ENCODE data around the gene CD109.

CD109 gene

DNA sequence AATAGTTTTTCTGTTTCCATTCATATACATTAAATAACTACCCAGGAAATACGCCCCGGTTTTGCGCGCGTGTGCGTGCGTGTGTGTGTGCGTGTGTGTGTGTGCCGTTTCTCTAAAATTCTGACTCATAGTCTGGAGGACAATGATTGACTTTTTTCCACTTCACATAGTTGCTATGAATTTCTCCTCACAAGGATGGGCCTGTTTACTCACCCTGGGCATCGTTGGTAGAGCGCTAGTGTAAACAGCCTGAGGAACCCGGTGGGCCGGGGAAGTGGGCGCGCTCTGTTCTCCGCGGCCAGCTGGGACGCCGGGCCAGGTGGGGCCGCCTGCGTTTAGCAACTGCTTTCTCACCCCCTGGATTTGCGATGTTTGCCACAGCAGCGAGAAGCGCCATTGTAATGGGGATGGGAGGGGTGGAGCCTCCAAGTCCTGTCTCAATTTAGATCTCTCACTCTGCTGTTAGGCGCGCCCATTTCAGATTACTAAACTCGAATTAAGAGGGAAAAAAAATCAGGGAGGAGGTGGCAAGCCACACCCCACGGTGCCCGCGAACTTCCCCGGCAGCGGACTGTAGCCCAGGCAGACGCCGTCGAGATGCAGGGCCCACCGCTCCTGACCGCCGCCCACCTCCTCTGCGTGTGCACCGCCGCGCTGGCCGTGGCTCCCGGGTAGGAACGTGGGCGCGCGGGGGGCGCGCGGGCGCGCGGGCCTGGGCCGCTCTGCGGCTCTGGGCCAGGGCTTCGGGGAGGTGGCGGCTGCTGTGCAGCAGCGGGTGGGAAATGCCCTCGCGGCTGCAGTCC, at the start of gene CD109:
Gene CD109, plus strand, starts transcription at position 585 of the 803 bp plus-strand sequence. Its CDS starts 13 bp downstream, at position 598.
- H3K4me3 ChIP-seq (ENCODE audit: low read depth, low read length): peak within 1 kb of the TSS; percentile 47
- TF ChIP-seq CTCF (IDR thresholded peaks at IDR 0.05; ENCODE audit: insufficient read depth, low read depth, low read length, missing control alignments): no peak
- peak; percentile 53 for DNase-seq (ENCODE audit: low read depth)

DNA sequence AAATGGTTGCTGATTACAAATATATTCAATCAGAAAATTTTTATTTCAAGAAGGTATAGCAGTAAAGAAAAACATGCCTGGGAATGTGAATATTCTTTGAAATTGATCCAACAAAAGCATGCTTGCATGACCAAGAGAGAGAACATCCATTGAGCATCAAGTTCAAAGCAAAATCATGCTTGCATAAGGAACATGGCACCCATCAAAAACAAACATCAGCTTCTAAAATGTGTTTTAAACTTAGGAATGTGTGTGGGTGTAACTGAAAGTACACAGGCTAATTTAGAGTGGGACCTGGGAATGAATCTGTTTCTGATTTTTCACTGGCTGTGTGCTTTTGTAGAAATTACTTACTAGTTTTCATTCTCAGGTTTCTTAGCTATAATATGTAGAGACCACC, 47.8 kb upstream of the CD109 start:
- DNase-seq (ENCODE audit: low read depth): no peak
- H3K4me3 ChIP-seq (ENCODE audit: low read depth, low read length): no peak overlapping the region
- no peak for TF ChIP-seq CTCF (IDR thresholded peaks at IDR 0.05; ENCODE audit: insufficient read depth, low read depth, low read length, missing control alignments)

DNA sequence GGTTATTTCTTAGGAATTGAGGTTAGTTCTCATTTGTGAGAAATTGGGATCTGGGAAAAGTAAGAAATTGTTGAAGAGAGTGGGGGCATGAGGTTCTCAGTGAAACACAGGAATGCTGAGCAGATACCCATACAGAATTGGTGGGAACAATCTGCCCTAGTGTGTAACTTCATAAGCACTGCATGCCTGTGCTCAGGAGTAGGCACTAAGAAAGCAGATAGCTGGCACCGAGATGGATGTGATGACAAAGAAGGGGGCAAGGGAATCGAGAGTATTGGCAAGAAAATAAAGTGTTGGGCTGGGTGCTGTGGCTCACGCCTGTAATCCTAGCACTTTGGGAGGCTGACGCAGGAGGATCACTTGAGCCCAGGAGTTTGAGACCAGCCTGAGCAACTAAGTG, 46.2 kb upstream of the CD109 start:
- no peak for DNase-seq (ENCODE audit: low read depth)
- H3K4me3 ChIP-seq (ENCODE audit: low read depth, low read length): no peak overlapping the region
- TF ChIP-seq CTCF (IDR thresholded peaks at IDR 0.05; ENCODE audit: insufficient read depth, low read depth, low read length, missing control alignments): no peak

DNA sequence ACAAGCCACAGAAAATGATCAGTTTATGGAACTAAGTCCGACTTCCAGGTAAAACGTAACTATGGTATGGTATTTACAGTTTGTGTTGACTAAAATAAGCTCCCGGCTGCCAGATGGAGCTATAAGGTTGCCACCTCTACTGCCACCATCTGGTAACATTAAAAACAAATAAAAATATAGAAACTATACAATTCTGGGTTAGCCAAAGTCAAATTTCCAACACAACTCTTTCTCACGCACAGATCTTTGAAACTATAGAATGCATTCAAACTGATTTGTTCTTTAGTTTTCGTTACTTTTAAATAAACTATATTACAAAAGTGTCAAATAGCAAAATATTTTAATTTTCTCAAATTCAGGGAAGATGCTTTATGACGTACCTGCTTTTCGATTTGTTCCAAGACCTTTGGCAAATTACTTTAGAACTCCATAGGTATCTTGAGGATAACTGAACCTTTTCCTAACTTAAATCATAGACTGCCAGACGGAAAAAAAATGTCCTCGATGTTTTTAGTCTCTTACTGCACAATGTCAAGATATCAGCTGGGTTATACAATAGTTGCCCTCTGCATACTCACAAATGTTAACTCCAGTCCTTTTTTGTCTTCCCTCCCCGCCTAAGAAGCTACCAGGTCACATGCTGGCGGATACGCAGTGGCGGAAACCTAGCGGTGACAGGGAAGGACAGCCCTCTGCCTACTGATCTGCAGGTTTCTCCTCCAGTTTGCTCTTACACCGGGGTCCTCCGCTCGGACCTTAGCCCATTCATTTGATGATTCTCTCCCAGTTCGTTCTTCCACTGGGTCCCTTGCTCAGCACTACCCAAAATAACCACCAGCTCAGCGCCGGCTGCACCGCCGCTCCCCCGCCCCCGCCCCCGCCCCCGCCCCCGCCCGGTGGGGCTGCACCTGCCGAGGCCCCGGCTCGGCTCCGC, 43.1 kb upstream of the CD109 start:
- H3K4me3 ChIP-seq (ENCODE audit: low read depth, low read length): peak overlapping the region; percentile 98
- peak; percentile 18 for TF ChIP-seq CTCF (IDR thresholded peaks at IDR 0.05; ENCODE audit: insufficient read depth, low read depth, low read length, missing control alignments)
- peak; percentile 88 for DNase-seq (ENCODE audit: low read depth)

- DNase-seq (ENCODE audit: low read depth): peak; percentile 95
- peak within 1 kb of the TSS; percentile 98 for H3K4me3 ChIP-seq (ENCODE audit: low read depth, low read length)
- TF ChIP-seq CTCF (IDR thresholded peaks at IDR 0.05; ENCODE audit: insufficient read depth, low read depth, low read length, missing control alignments): no peak
Measured at GRCh38 chr6:73653571-73654424, 42.2 kb upstream of the CD109 start, which contains the start of gene SLC17A5. SLC17A5 (minus strand) TSS chr6:73653992; CDS start chr6:73653886, 106 bp downstream.

DNA sequence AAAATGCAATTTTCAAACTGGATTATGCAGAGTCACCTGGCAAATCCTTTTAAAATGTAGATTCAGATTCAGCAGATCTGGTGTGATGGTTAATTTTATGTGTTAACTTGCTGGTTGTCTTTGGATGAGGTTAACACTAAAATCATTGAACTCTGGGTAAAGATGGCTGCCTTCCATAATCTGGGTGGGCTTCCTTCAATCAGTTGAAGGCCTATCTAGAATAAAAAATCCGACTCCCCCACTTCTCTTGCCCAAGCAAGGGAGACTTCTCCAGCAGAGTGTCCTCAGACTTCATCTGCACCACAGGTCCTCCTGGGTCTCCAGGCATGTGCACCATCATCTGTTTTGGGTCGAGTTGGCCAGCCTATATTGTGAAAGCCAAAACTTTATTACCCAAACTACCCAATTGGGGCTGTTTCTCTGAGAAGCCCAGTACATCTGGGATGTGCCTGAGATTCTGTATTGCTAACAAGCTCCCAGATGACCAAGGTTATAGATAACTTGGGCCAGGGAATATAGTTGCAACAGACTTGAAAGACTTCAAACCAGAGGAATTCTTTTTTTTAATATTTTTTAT, 40.6 kb upstream of the CD109 start:
- no peak for TF ChIP-seq CTCF (IDR thresholded peaks at IDR 0.05; ENCODE audit: insufficient read depth, low read depth, low read length, missing control alignments)
- DNase-seq (ENCODE audit: low read depth): no peak
- H3K4me3 ChIP-seq (ENCODE audit: low read depth, low read length): peak overlapping the region; percentile 98; the same call in 1 of the 2 replicates

Data from GM12865 (cell line).